Measurements from ENCODE around the gene PPWD1.

PPWD1 gene

GRCh38 chr5:65562731-65563701 is at the start of gene PPWD1, which contains the start of gene CENPK:
Gene PPWD1, plus strand, starts transcription at chr5:65563296. Its CDS starts 15 bp downstream, at chr5:65563311.
Gene CENPK, minus strand, starts transcription at chr5:65563168. Its CDS starts 8,261 bp downstream, at chr5:65554907.
- Histone ChIP-seq H3K9ac (ENCODE audit: low read depth, low read length) (peak within 1 kb of the TSS; percentile 79), H3K9me3 (ENCODE audit: control insufficient read depth, insufficient read depth, low read length) (no peaks in the 10 kb centered on the region), H3K36me3 (ENCODE audit: insufficient read depth, low read length) (0 out of 2 replicates have a peak, but pooled peaks cover under 1% of the 10 kb centered on the region)

GRCh38 chr5:65525726-65526125 is 37.4 kb upstream of the PPWD1 start:
- H3K4me1 ChIP-seq (ENCODE audit: insufficient read depth, low read length): no peaks in the 10 kb centered on the region
- H3K9ac ChIP-seq (ENCODE audit: low read depth, low read length): no peak overlapping the region
- peaks cover 4% of the 10 kb centered on the region; the same call in 1 of the 2 replicates for H3K36me3 ChIP-seq (ENCODE audit: insufficient read depth, low read length)
- no peaks in the 10 kb centered on the region for H3K9me3 ChIP-seq (ENCODE audit: control insufficient read depth, insufficient read depth, low read length)

More at GRCh38 chr5:65562731-65563701, at the start of gene PPWD1, which contains the start of gene CENPK:
- H3K4me1 ChIP-seq (ENCODE audit: insufficient read depth, low read length): no peaks in the 10 kb centered on the region

- Histone ChIP-seq H3K9me3 (ENCODE audit: control insufficient read depth, insufficient read depth, low read length) (no peaks in the 10 kb centered on the region), H3K4me1 (ENCODE audit: insufficient read depth, low read length) (no peaks in the 10 kb centered on the region), H3K9ac (ENCODE audit: low read depth, low read length) (no peak overlapping the region), H3K36me3 (ENCODE audit: insufficient read depth, low read length) (no peaks in the 10 kb centered on the region)
Observed at GRCh38 chr5:65530904-65531303, 32.2 kb upstream of the PPWD1 start.

- H3K9ac ChIP-seq (ENCODE audit: low read depth, low read length): no peak overlapping the region
- H3K9me3 ChIP-seq (ENCODE audit: control insufficient read depth, insufficient read depth, low read length): no peaks in the 10 kb centered on the region
- H3K4me1 ChIP-seq (ENCODE audit: insufficient read depth, low read length): no peaks in the 10 kb centered on the region
- H3K36me3 ChIP-seq (ENCODE audit: insufficient read depth, low read length): peaks cover 3% of the 10 kb centered on the region
Observed at GRCh38 chr5:65535529-65535987, 27.5 kb upstream of the PPWD1 start.

GRCh38 chr5:65539827-65540226 is 23.3 kb upstream of the PPWD1 start:
- Histone ChIP-seq H3K4me1 (ENCODE audit: insufficient read depth, low read length) (no peaks in the 10 kb centered on the region), H3K36me3 (ENCODE audit: insufficient read depth, low read length) (peaks cover 6% of the 10 kb centered on the region), H3K9ac (ENCODE audit: low read depth, low read length) (no peak overlapping the region), H3K9me3 (ENCODE audit: control insufficient read depth, insufficient read depth, low read length) (no peaks in the 10 kb centered on the region)

- H3K9me3 ChIP-seq (ENCODE audit: control insufficient read depth, insufficient read depth, low read length): no peaks in the 10 kb centered on the region
- no peaks in the 10 kb centered on the region for H3K4me1 ChIP-seq (ENCODE audit: insufficient read depth, low read length)
- H3K9ac ChIP-seq (ENCODE audit: low read depth, low read length): no peak overlapping the region
- H3K36me3 ChIP-seq (ENCODE audit: insufficient read depth, low read length): peaks cover 15% of the 10 kb centered on the region
Observed at GRCh38 chr5:65544473-65544872, 18.6 kb upstream of the PPWD1 start.

GRCh38 chr5:65546141-65546540 is 17.0 kb upstream of the PPWD1 start:
- Histone ChIP-seq H3K4me1 (ENCODE audit: insufficient read depth, low read length) (no peaks in the 10 kb centered on the region), H3K9ac (ENCODE audit: low read depth, low read length) (no peak overlapping the region), H3K9me3 (ENCODE audit: control insufficient read depth, insufficient read depth, low read length) (no peaks in the 10 kb centered on the region), H3K36me3 (ENCODE audit: insufficient read depth, low read length) (peaks cover 17% of the 10 kb centered on the region)

- no peak overlapping the region for H3K9ac ChIP-seq (ENCODE audit: low read depth, low read length)
- H3K9me3 ChIP-seq (ENCODE audit: control insufficient read depth, insufficient read depth, low read length): no peaks in the 10 kb centered on the region
- H3K36me3 ChIP-seq (ENCODE audit: insufficient read depth, low read length): peaks cover 17% of the 10 kb centered on the region
- H3K4me1 ChIP-seq (ENCODE audit: insufficient read depth, low read length): no peaks in the 10 kb centered on the region
Observed at GRCh38 chr5:65548281-65548680, 14.8 kb upstream of the PPWD1 start.

- Histone ChIP-seq H3K9me3 (ENCODE audit: control insufficient read depth, insufficient read depth, low read length) (no peaks in the 10 kb centered on the region), H3K9ac (ENCODE audit: low read depth, low read length) (no peak overlapping the region), H3K36me3 (ENCODE audit: insufficient read depth, low read length) (peaks cover 15% of the 10 kb centered on the region), H3K4me1 (ENCODE audit: insufficient read depth, low read length) (no peaks in the 10 kb centered on the region)
Observed at GRCh38 chr5:65553941-65554340, 9.2 kb upstream of the PPWD1 start.

GRCh38 chr5:65555287-65555686 is 7.8 kb upstream of the PPWD1 start:
- H3K9me3 ChIP-seq (ENCODE audit: control insufficient read depth, insufficient read depth, low read length): no peaks in the 10 kb centered on the region
- H3K36me3 ChIP-seq (ENCODE audit: insufficient read depth, low read length): peaks cover 7% of the 10 kb centered on the region; the same call in 1 of the 2 replicates

GRCh38 chr5:65556181-65556580 is 6.9 kb upstream of the PPWD1 start:
- Histone ChIP-seq H3K9me3 (ENCODE audit: control insufficient read depth, insufficient read depth, low read length) (no peaks in the 10 kb centered on the region), H3K9ac (ENCODE audit: low read depth, low read length) (no peak overlapping the region), H3K36me3 (ENCODE audit: insufficient read depth, low read length) (peaks cover 7% of the 10 kb centered on the region; the same call in 1 of the 2 replicates), H3K4me1 (ENCODE audit: insufficient read depth, low read length) (no peaks in the 10 kb centered on the region)

More at GRCh38 chr5:65555287-65555686, 7.8 kb upstream of the PPWD1 start:
- Histone ChIP-seq H3K9ac (ENCODE audit: low read depth, low read length) (no peak overlapping the region), H3K4me1 (ENCODE audit: insufficient read depth, low read length) (no peaks in the 10 kb centered on the region)

- H3K4me1 ChIP-seq (ENCODE audit: insufficient read depth, low read length): no peaks in the 10 kb centered on the region
- no peaks in the 10 kb centered on the region for H3K9me3 ChIP-seq (ENCODE audit: control insufficient read depth, insufficient read depth, low read length)
- H3K36me3 ChIP-seq (ENCODE audit: insufficient read depth, low read length): peaks cover 7% of the 10 kb centered on the region; the same call in 1 of the 2 replicates
- no peak overlapping the region for H3K9ac ChIP-seq (ENCODE audit: low read depth, low read length)
Observed at GRCh38 chr5:65556718-65557117, 6.4 kb upstream of the PPWD1 start.

GRCh38 chr5:65563777-65564176 is 681 bp downstream of the PPWD1 start:
- no peaks in the 10 kb centered on the region for H3K9me3 ChIP-seq (ENCODE audit: control insufficient read depth, insufficient read depth, low read length)
- no peaks in the 10 kb centered on the region for H3K36me3 ChIP-seq (ENCODE audit: insufficient read depth, low read length)
- no peaks in the 10 kb centered on the region for H3K4me1 ChIP-seq (ENCODE audit: insufficient read depth, low read length)
- peak overlapping the region; percentile 79 for H3K9ac ChIP-seq (ENCODE audit: low read depth, low read length)

GRCh38 chr5:65566505-65566904 is 3.4 kb downstream of the PPWD1 start:
- Histone ChIP-seq H3K36me3 (ENCODE audit: insufficient read depth, low read length) (no peaks in the 10 kb centered on the region), H3K9ac (ENCODE audit: low read depth, low read length) (no peak overlapping the region), H3K9me3 (ENCODE audit: control insufficient read depth, insufficient read depth, low read length) (no peaks in the 10 kb centered on the region), H3K4me1 (ENCODE audit: insufficient read depth, low read length) (no peaks in the 10 kb centered on the region)

Measured in ES-I3 (cell line).